ENCODE measurements around the gene SELPLG. TPM values are rescaled to one million over a fixed set of nuclear protein-coding genes. Genes with fewer than 3 reads are reported as not detected.
A peak's percentile ranks its signal among the peaks of the same experiment; 100 is the strongest.
"Not testable (repeated sequence)": the region's sequence is repeated elsewhere in the genome, so short reads cannot be mapped to it uniquely, and the experiment has no call there.

SELPLG gene
- total RNA-seq, 1 donor from 2014 or later = 47.4 TPM

DNA sequence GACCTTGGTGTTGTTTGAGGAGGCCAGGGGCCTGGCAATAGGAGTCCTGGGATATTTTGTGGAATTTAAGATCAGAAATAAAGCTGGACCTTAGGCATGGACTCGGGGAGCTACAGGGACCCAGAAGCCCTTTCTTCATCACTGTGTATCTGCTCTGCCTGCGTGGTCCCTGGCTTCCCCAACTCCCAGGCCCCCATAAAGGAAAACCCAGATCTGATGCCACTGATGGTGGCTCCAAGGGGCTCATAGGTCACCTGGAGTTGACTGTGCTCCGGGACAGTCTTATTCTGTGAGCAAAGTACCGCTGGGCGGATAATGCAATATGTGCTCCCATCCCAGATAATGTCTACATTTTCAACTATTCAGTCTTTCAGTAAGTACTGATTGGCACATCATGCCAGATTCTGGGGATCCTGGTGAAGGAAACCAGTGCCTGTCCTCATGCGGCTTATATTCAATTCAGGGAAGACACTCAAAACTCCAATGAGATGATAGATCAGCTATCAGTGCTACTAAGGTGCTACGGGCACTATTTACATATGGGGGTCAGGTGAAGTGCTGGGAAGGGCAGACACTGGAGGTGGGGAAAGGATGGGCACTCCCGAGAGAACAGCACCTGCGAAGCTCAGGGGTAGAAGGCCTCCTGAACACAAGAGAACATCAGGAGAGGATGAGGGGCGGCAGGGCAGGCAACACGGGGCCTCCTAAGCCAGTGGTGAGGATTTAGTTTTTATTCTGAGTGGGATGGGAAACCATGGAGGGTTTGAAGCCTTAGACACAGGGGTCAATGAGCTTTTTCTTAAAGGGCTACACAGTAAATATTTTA is 5.5 kb upstream of the SELPLG start:
- no peaks in the 10 kb centered on the region for H3K27me3 Mint-ChIP-seq
- H3K27ac Mint-ChIP-seq = no peak overlapping the region
- H3K36me3 Mint-ChIP-seq (ENCODE audit: low read depth) = peaks cover 3% of the 10 kb centered on the region
- peaks cover 47% of the 10 kb centered on the region for H3K4me1 Mint-ChIP-seq
- no peaks in the 10 kb centered on the region for H3K9me3 Mint-ChIP-seq
- intact Hi-C loops (cut with micrococcal nuclease) = no loop called here
- no peak overlapping the region for H3K4me3 Mint-ChIP-seq
- no peak for DNase-seq

DNA sequence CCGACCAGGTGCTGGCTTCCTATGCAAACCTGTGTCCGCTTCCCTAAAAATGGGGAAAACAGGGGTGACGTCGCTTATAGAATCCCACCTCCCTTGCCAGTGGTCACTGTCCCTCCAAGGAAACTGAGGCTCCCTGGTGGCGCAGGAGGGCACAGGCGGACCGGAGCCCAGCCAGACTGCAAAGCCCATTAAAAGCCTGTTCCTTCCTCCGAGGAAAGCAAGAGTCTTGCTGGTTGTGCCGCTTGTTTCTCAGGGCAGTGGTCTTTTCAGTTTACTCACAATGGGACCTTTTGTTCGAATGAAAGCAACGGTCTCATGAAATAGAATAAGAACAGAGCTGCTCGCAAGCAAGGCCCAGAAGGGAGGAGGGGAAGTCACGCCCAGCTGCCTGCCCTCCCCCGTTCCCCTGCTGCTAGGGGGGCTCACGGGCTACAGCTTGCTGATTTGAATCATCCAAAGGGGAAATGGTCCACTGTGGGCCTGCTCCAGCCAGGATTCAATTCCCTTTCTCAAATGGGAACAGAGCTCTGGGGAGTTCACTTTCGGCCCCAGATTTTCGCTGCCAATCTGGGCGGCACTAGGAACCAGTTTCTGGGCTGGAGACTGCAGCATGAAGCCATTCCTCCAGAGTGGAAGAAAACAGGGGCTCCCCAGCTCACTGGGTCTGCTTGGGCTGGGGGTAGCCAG is 4.6 kb upstream of the SELPLG start:
- no peaks in the 10 kb centered on the region for H3K27me3 Mint-ChIP-seq
- no peak for DNase-seq
- no peak overlapping the region for H3K4me3 Mint-ChIP-seq
- intact Hi-C loops (cut with micrococcal nuclease) = no loop called here
- H3K9me3 Mint-ChIP-seq = no peaks in the 10 kb centered on the region
- peaks cover 56% of the 10 kb centered on the region for H3K4me1 Mint-ChIP-seq
- peaks cover 3% of the 10 kb centered on the region for H3K36me3 Mint-ChIP-seq (ENCODE audit: low read depth)
- no peak overlapping the region for H3K27ac Mint-ChIP-seq

DNA sequence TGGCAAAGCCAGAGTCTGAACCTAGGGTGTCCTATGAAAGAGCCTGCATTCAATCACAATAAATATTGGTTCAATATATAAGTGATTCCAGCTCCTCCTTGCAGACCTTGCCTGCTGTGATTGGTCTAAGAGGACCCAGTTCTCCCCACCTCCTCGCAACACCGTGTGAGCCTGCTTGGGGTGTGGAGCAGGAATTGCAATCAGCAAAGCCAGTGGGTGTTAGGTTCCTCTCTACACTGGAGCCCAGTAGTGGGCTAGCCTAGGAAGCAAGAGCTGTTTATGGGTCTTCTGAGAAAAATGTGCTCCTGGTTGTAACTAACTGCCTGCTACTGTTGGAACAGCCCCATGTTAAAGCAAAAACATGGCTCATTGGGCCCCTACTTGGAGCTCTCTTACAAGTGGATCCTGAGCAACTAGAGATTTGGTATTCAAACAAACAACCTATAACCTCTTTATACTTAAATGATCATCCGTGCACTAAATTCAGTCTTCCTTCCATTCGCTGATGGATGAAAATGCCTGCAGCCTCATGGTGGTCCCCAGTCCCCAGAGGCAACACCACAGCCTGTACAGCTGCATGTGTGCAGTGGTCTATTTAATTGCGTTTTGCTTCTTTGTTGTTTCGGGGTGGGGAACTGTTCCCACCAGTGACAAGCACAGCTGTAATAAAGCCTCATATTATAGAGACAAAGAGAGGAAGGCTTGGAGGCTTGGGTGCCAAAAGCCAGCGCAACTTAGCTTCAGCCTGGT is 3.7 kb upstream of the SELPLG start:
- peaks cover 8% of the 10 kb centered on the region for H3K36me3 Mint-ChIP-seq (ENCODE audit: low read depth)
- no peak for DNase-seq
- H3K27ac Mint-ChIP-seq = peak overlapping the region; percentile 12
- no peaks in the 10 kb centered on the region for H3K27me3 Mint-ChIP-seq
- intact Hi-C loops (cut with micrococcal nuclease) = no loop called here
- no peaks in the 10 kb centered on the region for H3K9me3 Mint-ChIP-seq
- peaks cover 61% of the 10 kb centered on the region for H3K4me1 Mint-ChIP-seq
- H3K4me3 Mint-ChIP-seq = no peak overlapping the region

DNA sequence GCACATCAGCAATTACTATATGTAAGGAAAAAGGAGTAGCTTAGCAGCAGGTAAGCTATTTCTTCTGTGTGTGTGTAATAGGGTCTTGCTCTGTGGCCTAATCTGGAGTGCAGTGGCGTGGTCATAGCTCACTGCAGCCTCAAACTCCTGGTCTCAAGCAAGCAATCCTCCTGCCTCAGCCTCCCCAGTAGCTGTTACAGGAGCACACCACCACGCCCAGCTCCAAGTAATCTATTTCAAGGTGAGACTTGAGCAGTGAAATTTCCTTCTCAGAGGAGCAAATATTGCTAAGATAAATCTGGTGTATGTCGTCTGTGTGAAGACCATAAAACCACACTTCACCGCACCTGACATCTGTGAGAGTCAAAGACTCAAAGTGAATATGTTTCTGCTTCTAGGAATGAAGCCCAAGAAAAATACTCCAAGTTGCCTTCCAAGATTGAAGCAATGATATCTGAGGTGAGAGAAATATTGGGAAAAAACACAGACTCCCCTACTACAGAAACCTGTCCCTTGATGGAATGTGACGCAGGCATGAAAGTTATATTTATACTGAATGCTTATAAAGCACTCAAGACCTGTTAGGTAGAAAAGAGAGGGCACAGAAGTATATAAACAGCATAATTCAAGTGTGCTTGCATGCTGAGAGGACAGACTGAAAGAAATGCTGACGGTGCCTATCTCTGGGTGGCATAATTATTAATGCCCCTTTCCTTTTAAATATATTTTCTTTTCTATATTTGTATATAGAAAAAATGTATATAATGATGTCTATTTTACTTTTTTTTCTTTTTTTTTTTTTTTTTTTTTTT is 2.5 kb upstream of the SELPLG start:
- DNase-seq = peak; percentile 64
- H3K9me3 Mint-ChIP-seq = no peaks in the 10 kb centered on the region
- no peaks in the 10 kb centered on the region for H3K27me3 Mint-ChIP-seq
- H3K36me3 Mint-ChIP-seq (ENCODE audit: low read depth) = peaks cover 12% of the 10 kb centered on the region
- H3K4me3 Mint-ChIP-seq = peak overlapping the region; percentile 98
- peaks cover 65% of the 10 kb centered on the region for H3K4me1 Mint-ChIP-seq
- peak overlapping the region; percentile 99 for H3K27ac Mint-ChIP-seq
- intact Hi-C loops (cut with micrococcal nuclease) = loop anchor here (2.0 kb wide), 1 partner anchor 95 kb away; the partner anchor contains the start of gene CORO1C

DNA sequence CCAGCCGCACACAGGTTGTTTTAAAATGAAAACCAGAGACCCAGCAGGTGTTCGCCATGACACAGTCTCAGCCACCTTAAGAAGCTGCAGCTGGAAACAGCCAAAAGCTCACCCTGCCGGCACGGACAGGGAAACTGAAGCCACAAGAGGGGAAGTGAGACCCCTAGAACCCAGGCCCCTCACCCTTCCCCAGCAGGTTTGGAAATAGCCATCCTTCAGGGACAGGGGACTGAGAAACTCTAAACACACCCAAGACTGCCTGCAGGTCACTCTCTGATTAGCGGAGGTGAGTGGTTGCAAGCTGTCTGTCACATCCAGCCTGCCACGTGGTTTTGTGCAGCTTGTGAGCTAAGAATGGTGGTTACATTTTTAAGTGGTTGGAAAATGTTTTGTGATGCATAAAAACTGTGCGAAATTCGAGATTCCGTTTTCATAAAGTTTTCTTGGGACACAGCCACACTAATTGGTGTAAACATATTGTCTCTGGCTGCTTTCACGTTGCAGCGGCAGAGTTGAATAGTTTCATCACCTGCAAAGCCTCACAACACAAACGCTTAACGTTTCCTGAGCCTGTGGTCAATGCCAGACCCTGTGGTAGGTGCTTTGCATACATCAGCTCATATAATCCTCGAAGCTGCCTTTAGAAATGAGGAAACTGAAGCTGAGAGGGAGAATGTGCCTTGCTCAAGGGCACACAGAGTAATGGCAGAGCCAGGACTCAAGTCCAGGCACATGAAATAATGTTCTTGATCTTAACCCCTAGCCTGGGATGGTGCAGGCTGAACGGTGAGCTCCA is 1.7 kb upstream of the SELPLG start:
- Mint-ChIP-seq H3K27me3 (no peaks in the 10 kb centered on the region), H3K9me3 (no peaks in the 10 kb centered on the region), H3K36me3 (ENCODE audit: low read depth) (peaks cover 18% of the 10 kb centered on the region), H3K4me3 (peak overlapping the region; percentile 98), H3K27ac (peak overlapping the region; percentile 99), H3K4me1 (peaks cover 68% of the 10 kb centered on the region)
- intact Hi-C loops (cut with micrococcal nuclease) = loop anchor here (2.0 kb wide), 1 partner anchor 95 kb away; the partner anchor contains the start of gene CORO1C
- DNase-seq = peak; percentile 87

DNA sequence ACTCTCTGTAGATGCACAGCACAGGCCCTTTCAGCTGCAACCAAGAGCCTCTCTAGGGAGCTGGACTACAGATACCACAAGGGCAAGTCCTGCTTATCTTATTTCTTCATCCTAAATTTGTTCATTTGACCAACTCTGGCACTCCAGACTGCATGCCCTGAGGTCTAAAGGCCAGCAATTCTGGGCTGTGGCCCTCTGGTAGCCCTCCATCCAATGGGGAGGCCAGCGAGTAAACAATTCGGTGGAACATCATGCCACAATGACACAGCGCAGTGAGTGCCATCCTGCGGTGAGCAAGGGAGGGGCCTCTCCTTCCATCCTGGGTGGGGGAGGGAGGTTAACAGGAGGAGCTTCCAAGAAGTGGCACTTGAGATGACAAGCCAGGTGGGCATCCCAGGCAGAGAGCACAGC is 652 bp upstream of the SELPLG start:
- H3K27ac Mint-ChIP-seq = peak overlapping the region; percentile 99

GRCh38 chr12:108633081-108633533 is 587 bp downstream of the SELPLG start:
- no peaks in the 10 kb centered on the region for H3K9me3 Mint-ChIP-seq
- intact Hi-C loops (cut with micrococcal nuclease) = loop anchor here (1.0 to 5.0 kb wide), 7 partner anchors 16 to 871 kb away; partner anchors contain the start of genes PRDM4, UNG and USP30
- peak overlapping the region; percentile 99 for H3K27ac Mint-ChIP-seq
- peak overlapping the region; percentile 98 for H3K4me3 Mint-ChIP-seq
- DNase-seq = no peak
- H3K27me3 Mint-ChIP-seq = no peaks in the 10 kb centered on the region
- H3K4me1 Mint-ChIP-seq = peaks cover 77% of the 10 kb centered on the region
- H3K36me3 Mint-ChIP-seq (ENCODE audit: low read depth) = peaks cover 27% of the 10 kb centered on the region

More for the DNA sequence above, 652 bp upstream of the SELPLG start:
- H3K36me3 Mint-ChIP-seq (ENCODE audit: low read depth) = peaks cover 20% of the 10 kb centered on the region
- H3K9me3 Mint-ChIP-seq = no peaks in the 10 kb centered on the region
- intact Hi-C loops (cut with micrococcal nuclease) = loop anchor here (2.0 to 5.0 kb wide), 4 partner anchors 96 to 872 kb away; partner anchors contain the start of genes CORO1C, PRDM4, UNG and USP30
- peak; percentile 88 for DNase-seq
- peak overlapping the region; percentile 98 for H3K4me3 Mint-ChIP-seq
- H3K27me3 Mint-ChIP-seq = no peaks in the 10 kb centered on the region
- peaks cover 70% of the 10 kb centered on the region for H3K4me1 Mint-ChIP-seq

GRCh38 chr12:108631261-108631660 is 2.4 kb downstream of the SELPLG start:
- Mint-ChIP-seq H3K4me1 (peaks cover 74% of the 10 kb centered on the region), H3K36me3 (ENCODE audit: low read depth) (peaks cover 32% of the 10 kb centered on the region), H3K27ac (peak overlapping the region; percentile 99), H3K4me3 (peak overlapping the region; percentile 98)
- DNase-seq, H3K27me3 Mint-ChIP-seq, H3K9me3 Mint-ChIP-seq: not testable (repeated sequence)
- intact Hi-C loops (cut with micrococcal nuclease) = loop anchor here (5.0 kb wide), 3 partner anchors 421 to 869 kb away; partner anchors contain the start of genes PRDM4, UNG and USP30

- Mint-ChIP-seq H3K27me3 (no peaks in the 10 kb centered on the region), H3K36me3 (ENCODE audit: low read depth) (peaks cover 35% of the 10 kb centered on the region), H3K27ac (peak overlapping the region; percentile 99), H3K9me3 (no peaks in the 10 kb centered on the region), H3K4me3 (peak overlapping the region; percentile 98), H3K4me1 (peaks cover 71% of the 10 kb centered on the region)
- peak; percentile 69 for DNase-seq
- intact Hi-C loops (cut with micrococcal nuclease) = loop anchor here (5.0 kb wide), 3 partner anchors 422 to 868 kb away; partner anchors contain the start of genes PRDM4, UNG and USP30
Measured at GRCh38 chr12:108630481-108631207, 3.0 kb downstream of the SELPLG start.

DNA sequence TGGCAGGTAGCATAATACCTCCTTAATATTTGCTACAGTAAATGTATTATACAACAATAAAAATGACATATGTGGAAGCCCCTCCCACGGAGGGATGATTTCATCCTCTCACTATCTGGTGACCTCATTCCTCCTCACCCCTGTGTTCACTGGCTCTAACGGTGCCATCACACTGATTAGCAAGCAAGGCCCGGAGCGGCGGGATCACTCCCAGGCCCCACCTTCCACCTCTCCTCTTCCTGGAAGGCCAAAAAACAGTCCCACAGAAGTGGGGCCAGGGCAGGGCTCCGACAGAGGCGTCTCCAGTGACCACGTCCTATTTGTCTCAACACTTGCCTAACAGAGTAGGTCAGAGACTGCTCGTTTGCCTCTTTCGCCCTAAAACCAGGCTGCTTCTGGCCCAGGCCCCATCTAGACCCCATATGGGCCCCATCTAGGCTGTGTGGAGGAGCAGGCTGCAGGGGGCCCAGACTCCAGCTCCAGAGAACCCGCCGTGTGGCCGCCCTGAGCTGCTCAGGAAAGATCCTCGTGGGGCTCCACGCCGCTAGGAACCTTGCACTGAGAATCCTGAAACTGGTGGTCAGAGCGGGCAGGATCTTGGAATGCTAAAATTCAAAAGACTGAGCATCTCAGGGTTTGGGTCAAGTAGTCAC is 3.7 kb downstream of the SELPLG start:
- intact Hi-C loops (cut with micrococcal nuclease) = loop anchor here (2.0 to 5.0 kb wide), 5 partner anchors 67 to 868 kb away; partner anchors contain the start of genes ISCU, PRDM4, SSH1 and UNG
- Mint-ChIP-seq H3K9me3 (no peaks in the 10 kb centered on the region), H3K36me3 (ENCODE audit: low read depth) (peaks cover 41% of the 10 kb centered on the region), H3K4me3 (peak overlapping the region; percentile 98), H3K27me3 (no peaks in the 10 kb centered on the region), H3K4me1 (peaks cover 71% of the 10 kb centered on the region), H3K27ac (peak overlapping the region; percentile 99)
- peak; percentile 87 for DNase-seq

DNA sequence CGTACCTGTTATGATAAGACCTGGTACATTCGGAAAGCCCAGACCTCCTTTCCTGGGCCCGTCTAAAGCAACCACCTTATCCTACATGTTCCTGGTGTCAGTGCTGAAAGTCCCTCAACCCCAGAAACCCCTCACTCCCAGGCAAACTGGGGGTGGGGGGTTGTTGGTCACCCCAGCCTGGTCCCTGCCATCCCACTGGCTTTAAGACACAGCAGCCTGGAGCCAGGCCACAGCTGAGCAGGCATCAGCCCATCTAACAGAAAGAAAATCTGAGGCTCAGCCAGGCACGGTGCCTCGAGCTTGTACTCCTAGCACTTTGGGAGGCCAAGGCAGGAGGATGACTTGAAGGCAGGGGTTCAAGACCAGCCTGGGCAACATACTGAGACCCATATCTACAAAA is 4.5 kb downstream of the SELPLG start:
- peaks cover 64% of the 10 kb centered on the region for H3K4me1 Mint-ChIP-seq
- peaks cover 45% of the 10 kb centered on the region for H3K36me3 Mint-ChIP-seq (ENCODE audit: low read depth)
- peak overlapping the region; percentile 98 for H3K4me3 Mint-ChIP-seq
- no peaks in the 10 kb centered on the region for H3K27me3 Mint-ChIP-seq
- peak; percentile 76 for DNase-seq
- peak overlapping the region; percentile 99 for H3K27ac Mint-ChIP-seq
- intact Hi-C loops (cut with micrococcal nuclease) = loop anchor here (2.0 to 5.0 kb wide), 2 partner anchors 66 to 228 kb away; partner anchors contain the start of genes ISCU and SSH1
- no peaks in the 10 kb centered on the region for H3K9me3 Mint-ChIP-seq

Data from activated CD4-positive, alpha-beta T cell treated with anti-CD3 and anti-CD28 coated beads, Interleukin-2, amount 10 ng/mL, durations not matched to agents 24 days and 14 days (primary cell).